ENCODE measurements around the gene FLOT2.

GRCh38 chr17:28901866-28902818, 4.6 kb upstream of the FLOT2 start:
- TF ChIP-seq CTCF (IDR thresholded peaks at IDR 0.05; ENCODE audit: low read length) (no peak), EZH2 (optimal IDR thresholded peaks at IDR 0.05; ENCODE audit: low read depth, low read length) (no peak)
